MM.1S (cell line): ENCODE results near the gene TARP.
"Not testable (repeated sequence)": the region's sequence is repeated elsewhere in the genome, so short reads cannot be mapped to it uniquely, and the experiment has no call there.

Experiments used
- DNase-seq: peaks from one replicate; pipeline ENCODE4 v3.0.0-alpha.2; 2015
- H2AFZ ChIP-seq: fragments of 300-600 bp; sonication (generic); 2 replicates; pipeline ENCODE4 v1.6.0; 2016; ENCODE audit warnings: antibody characterized with exemption, low read length
- H3F3A ChIP-seq: fragments of 300-600 bp; sonication (generic); 2 replicates; pipeline ENCODE4 v1.6.1; 2016; ENCODE audit warnings: mild to moderate bottlenecking, antibody characterized with exemption, low read length, moderate library complexity, mixed read lengths; ENCODE audit not compliant: insufficient read depth
- H3K27ac ChIP-seq: fragments of 300-600 bp; sonication (generic); 2 replicates; pipeline ENCODE4 v1.5.1; 2016; ENCODE audit warnings: mild to moderate bottlenecking, low read length
- H3K27me3 ChIP-seq: fragments of 300-600 bp; sonication (generic); replicated peaks from 2 replicates; pipeline ENCODE4 v1.6.0; 2016; ENCODE audit warnings: low read length; ENCODE audit not compliant: insufficient read depth
- H3K36me3 ChIP-seq: fragments of 300-600 bp; sonication (generic); replicated peaks from 2 replicates; pipeline ENCODE4 v1.6.1; 2016; ENCODE audit warnings: mild to moderate bottlenecking, low read length, mixed read lengths; ENCODE audit not compliant: insufficient read depth
- H3K4me1 ChIP-seq: fragments of 300-600 bp; sonication (generic); 2 replicates; pipeline ENCODE4 v1.6.1; 2016; ENCODE audit warnings: low read length, mixed read lengths
- H3K4me2 ChIP-seq: fragments of 300-600 bp; sonication (generic); 2 replicates; pipeline ENCODE4 v1.6.0; 2016; ENCODE audit warnings: low read depth, low read length
- H3K4me3 ChIP-seq: fragments of 300-600 bp; sonication (generic); 2 replicates; pipeline ENCODE4 v1.5.1; 2016; ENCODE audit warnings: low read length, mixed read lengths
- H3K79me2 ChIP-seq: fragments of 300-600 bp; sonication (generic); 2 replicates; pipeline ENCODE4 v1.6.1; 2016; ENCODE audit warnings: mixed run types, low read length, mixed read lengths
- H3K9ac ChIP-seq: fragments of 300-600 bp; sonication (generic); 2 replicates; pipeline ENCODE4 v1.6.1; 2016; ENCODE audit warnings: low read length, mixed read lengths
- H3K9me2 ChIP-seq: fragments of 300-600 bp; sonication (generic); replicated peaks from 2 replicates; pipeline ENCODE4 v1.6.1; 2016; ENCODE audit warnings: mild to moderate bottlenecking, low read length, mixed read lengths; ENCODE audit not compliant: insufficient read depth
- H3K9me3 ChIP-seq: fragments of 300-600 bp; sonication (generic); replicated peaks from 2 replicates; pipeline ENCODE4 v1.6.1; 2016; ENCODE audit warnings: mild to moderate bottlenecking, low read length, mixed read lengths; ENCODE audit not compliant: insufficient read depth
- H4K20me1 ChIP-seq: fragments of 300-600 bp; sonication (generic); 2 replicates; pipeline ENCODE4 v1.6.1; 2016; ENCODE audit warnings: mild to moderate bottlenecking, low read length, moderate library complexity, mixed read lengths; ENCODE audit not compliant: insufficient read depth
- EZH2 ChIP-seq: fragments of 300-600 bp; sonication (generic); optimal IDR thresholded peaks from 2 replicates; pipeline ENCODE3; 2017; ENCODE audit warnings: low read depth, mild to moderate bottlenecking, antibody characterized with exemption, low read length, mixed read lengths
- EZH2phosphoT487 ChIP-seq: fragments of 300-600 bp; sonication (generic); IDR thresholded peaks from 2 replicates; pipeline ENCODE4 v1.6.1; 2018; ENCODE audit warnings: antibody characterized with exemption, low read length
- TF ChIP-seq, protein P1 (sequence below): fragments of 300-600 bp; sonication (generic); IDR thresholded peaks from 2 replicates; pipeline ENCODE4 v1.5.1; 2016; ENCODE audit warnings: antibody characterized with exemption, low read length, mixed read lengths

TARP gene

GRCh38 chr7:38244516-38244915 is 28.9 kb downstream of the TARP start:
- no peak overlapping the region for H3K4me3 ChIP-seq
- no peaks in the 10 kb centered on the region for H3K27me3 ChIP-seq
- H3K4me2 ChIP-seq, result no peak overlapping the region
- H3F3A ChIP-seq, result no peaks in the 10 kb centered on the region
- no peak overlapping the region for H2AFZ ChIP-seq
- TF ChIP-seq EZH2 (no peak), EZH2phosphoT487 (no peak)
- TF ChIP-seq, protein P1, sequence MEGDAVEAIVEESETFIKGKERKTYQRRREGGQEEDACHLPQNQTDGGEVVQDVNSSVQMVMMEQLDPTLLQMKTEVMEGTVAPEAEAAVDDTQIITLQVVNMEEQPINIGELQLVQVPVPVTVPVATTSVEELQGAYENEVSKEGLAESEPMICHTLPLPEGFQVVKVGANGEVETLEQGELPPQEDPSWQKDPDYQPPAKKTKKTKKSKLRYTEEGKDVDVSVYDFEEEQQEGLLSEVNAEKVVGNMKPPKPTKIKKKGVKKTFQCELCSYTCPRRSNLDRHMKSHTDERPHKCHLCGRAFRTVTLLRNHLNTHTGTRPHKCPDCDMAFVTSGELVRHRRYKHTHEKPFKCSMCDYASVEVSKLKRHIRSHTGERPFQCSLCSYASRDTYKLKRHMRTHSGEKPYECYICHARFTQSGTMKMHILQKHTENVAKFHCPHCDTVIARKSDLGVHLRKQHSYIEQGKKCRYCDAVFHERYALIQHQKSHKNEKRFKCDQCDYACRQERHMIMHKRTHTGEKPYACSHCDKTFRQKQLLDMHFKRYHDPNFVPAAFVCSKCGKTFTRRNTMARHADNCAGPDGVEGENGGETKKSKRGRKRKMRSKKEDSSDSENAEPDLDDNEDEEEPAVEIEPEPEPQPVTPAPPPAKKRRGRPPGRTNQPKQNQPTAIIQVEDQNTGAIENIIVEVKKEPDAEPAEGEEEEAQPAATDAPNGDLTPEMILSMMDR, result no peak
- H3K9ac ChIP-seq, result no peak overlapping the region
- H3K9me3 ChIP-seq, result no peaks in the 10 kb centered on the region
- H3K36me3 ChIP-seq, result no peaks in the 10 kb centered on the region
- H3K9me2 ChIP-seq, result no peaks in the 10 kb centered on the region
- H4K20me1 ChIP-seq, result no peaks in the 10 kb centered on the region
- H3K4me1 ChIP-seq, result no peaks in the 10 kb centered on the region
- no peaks in the 10 kb centered on the region for H3K79me2 ChIP-seq
- DNase-seq, result no peak
- no peak overlapping the region for H3K27ac ChIP-seq

GRCh38 chr7:38243345-38243744 is 30.1 kb downstream of the TARP start:
- not testable (repeated sequence) for H2AFZ ChIP-seq, H3K79me2 ChIP-seq, H3K9me2 ChIP-seq, H3K27me3 ChIP-seq, H3K9me3 ChIP-seq, DNase-seq, H3K4me2 ChIP-seq, H3F3A ChIP-seq, H3K9ac ChIP-seq, H3K4me1 ChIP-seq, H4K20me1 ChIP-seq, H3K36me3 ChIP-seq, H3K4me3 ChIP-seq, H3K27ac ChIP-seq

- H3K36me3 ChIP-seq, result no peaks in the 10 kb centered on the region
- H3K4me1 ChIP-seq, result no peaks in the 10 kb centered on the region
- H3K4me2 ChIP-seq, result no peak overlapping the region
- no peak for DNase-seq
- H3K4me3 ChIP-seq, result no peak overlapping the region
- no peak overlapping the region for H2AFZ ChIP-seq
- H3K27me3 ChIP-seq, result no peaks in the 10 kb centered on the region
- H3K79me2 ChIP-seq, result no peaks in the 10 kb centered on the region
- no peak overlapping the region for H3K27ac ChIP-seq
- H4K20me1 ChIP-seq, result no peaks in the 10 kb centered on the region
- no peak overlapping the region for H3K9ac ChIP-seq
- TF ChIP-seq, protein P1, result no peak
- TF ChIP-seq EZH2, result no peak
- no peak for TF ChIP-seq EZH2phosphoT487
- H3F3A ChIP-seq, result no peaks in the 10 kb centered on the region
- H3K9me2 ChIP-seq, result no peaks in the 10 kb centered on the region
- no peaks in the 10 kb centered on the region for H3K9me3 ChIP-seq
These were observed 30.6 kb downstream of the TARP start for GRCh38 chr7:38242814-38243213.

- Histone ChIP-seq H3K4me2 (no peak overlapping the region), H3K9me3 (no peaks in the 10 kb centered on the region), H3F3A (no peaks in the 10 kb centered on the region), H3K9ac (no peak overlapping the region), H2AFZ (no peak overlapping the region), H3K4me1 (no peaks in the 10 kb centered on the region), H3K27ac (no peak overlapping the region), H3K36me3 (no peaks in the 10 kb centered on the region), H3K27me3 (no peaks in the 10 kb centered on the region), H3K4me3 (no peak overlapping the region), H3K79me2 (no peaks in the 10 kb centered on the region), H4K20me1 (no peaks in the 10 kb centered on the region), H3K9me2 (no peaks in the 10 kb centered on the region)
- TF ChIP-seq, protein P1, result no peak
- no peak for TF ChIP-seq EZH2phosphoT487
- no peak for TF ChIP-seq EZH2
- no peak for DNase-seq
These were observed 32.4 kb downstream of the TARP start for GRCh38 chr7:38241071-38241470.

- not testable (repeated sequence) for H3K79me2 ChIP-seq, H3K9me2 ChIP-seq, H3K4me3 ChIP-seq, H3K4me1 ChIP-seq, H3K27ac ChIP-seq, H3F3A ChIP-seq, H3K4me2 ChIP-seq, H3K36me3 ChIP-seq, H3K9ac ChIP-seq, H3K27me3 ChIP-seq, H2AFZ ChIP-seq, H4K20me1 ChIP-seq, DNase-seq, H3K9me3 ChIP-seq
These were observed 34.3 kb downstream of the TARP start for GRCh38 chr7:38239129-38239528.
